GM12878 (cell line): ENCODE measurements around the gene CRB3. TPM values are rescaled to one million over a fixed set of nuclear protein-coding genes. Genes with fewer than 3 reads are reported as not detected.

ENCODE experiments used
- BCL11A ChIP-seq: IDR thresholded peaks from 2 replicates; pipeline ENCODE4 v1.6.1; 2011; ENCODE audit warnings: low read depth, low read length
- BRCA1 ChIP-seq: IDR thresholded peaks from 2 replicates; pipeline ENCODE4 v1.6.1; 2011; ENCODE audit warnings: low read depth, low read length, improper control_type of control experiment
- CBX5 ChIP-seq: sonication (generic); IDR thresholded peaks from 2 replicates; pipeline ENCODE4 v1.6.1; 2016; ENCODE audit warnings: low read depth, moderate library complexity, mild to moderate bottlenecking, inconsistent platforms
- CEBPB ChIP-seq, 2 experiments: fragments of 150-350 bp in 1 of 2; IDR thresholded peaks; 2 replicates each; pipeline ENCODE4 v1.6.1; 2012 to 2014; ENCODE audit warnings: low read depth in 2 of 2, low read length in 2 of 2, borderline replicate concordance in 1 of 2, inconsistent platforms in 1 of 2
- CHD1 ChIP-seq: IDR thresholded peaks from 2 replicates; pipeline ENCODE4 v1.6.1; 2012; ENCODE audit warnings: low read depth, low read length, improper control_type of control experiment
- HDGF ChIP-seq: fragments of 450-650 bp; IDR thresholded peaks from 2 replicates; pipeline ENCODE4 v1.6.1; 2016; ENCODE audit warnings: antibody characterized with exemption
- IKZF2 ChIP-seq, 2 experiments: fragments of 450-650 bp; IDR thresholded peaks; 2 replicates each; pipeline ENCODE4 v1.6.1; 2017; ENCODE audit warnings: mild to moderate bottlenecking in 2 of 2, moderate library complexity in 2 of 2
- MYC ChIP-seq: IDR thresholded peaks from 2 replicates; pipeline ENCODE4 v1.6.1; 2011; ENCODE audit warnings: mild to moderate bottlenecking, low read length, moderate library complexity, inconsistent platforms; ENCODE audit not compliant: insufficient read depth, insufficient replicate concordance, insufficient read length, severe bottlenecking
- NFXL1 ChIP-seq: fragments of 450-650 bp; IDR thresholded peaks from 2 replicates; pipeline ENCODE4 v1.6.1; 2017; ENCODE audit warnings: antibody characterized with exemption, mild to moderate bottlenecking, borderline replicate concordance
- NFYA ChIP-seq: IDR thresholded peaks from 2 replicates; pipeline ENCODE4 v1.6.1; 2011; ENCODE audit warnings: low read depth, mild to moderate bottlenecking, low read length, improper control_type of control experiment, borderline replicate concordance
- NR2C2 ChIP-seq: IDR thresholded peaks from 2 replicates; pipeline ENCODE4 v1.6.1; 2011; ENCODE audit warnings: borderline replicate concordance, low read depth; ENCODE audit not compliant: control insufficient read depth, insufficient read length
- PAX5 ChIP-seq: IDR thresholded peaks from 2 replicates; pipeline ENCODE4 v1.6.1; 2011; ENCODE audit warnings: low read depth, low read length, borderline replicate concordance
- PAX8 ChIP-seq: fragments of 450-650 bp; IDR thresholded peaks from 2 replicates; pipeline ENCODE4 v1.6.1; 2017; ENCODE audit warnings: mild to moderate bottlenecking, moderate library complexity
- POLR2A ChIP-seq: IDR thresholded peaks from 2 replicates; pipeline ENCODE4 v1.6.1; 2011; ENCODE audit warnings: low read depth, mild to moderate bottlenecking, low read length
- SMAD1 ChIP-seq: fragments of 450-650 bp; IDR thresholded peaks from 2 replicates; pipeline ENCODE4 v1.6.1; 2018; ENCODE audit warnings: mild to moderate bottlenecking, low read depth; ENCODE audit not compliant: partially characterized antibody
- TCF3 ChIP-seq: IDR thresholded peaks from 2 replicates; pipeline ENCODE4 v1.6.1; 2012; ENCODE audit warnings: low read depth, mild to moderate bottlenecking, low read length, borderline replicate concordance; ENCODE audit not compliant: insufficient read depth
- TCF7 ChIP-seq: IDR thresholded peaks from 2 replicates; pipeline ENCODE4 v1.6.1; 2014; ENCODE audit warnings: antibody characterized with exemption, borderline replicate concordance
- YBX1 ChIP-seq: fragments of 450-650 bp; IDR thresholded peaks from 2 replicates; pipeline ENCODE4 v1.6.1; 2016; ENCODE audit warnings: antibody characterized with exemption
- ZNF207 ChIP-seq: fragments of 450-650 bp; IDR thresholded peaks from 2 replicates; pipeline ENCODE4 v1.6.1; 2014; ENCODE audit warnings: antibody characterized with exemption, mild to moderate bottlenecking, borderline replicate concordance
- polyA plus RNA-seq, 11 experiments: library from polyadenylated mRNA; depleted of rRNA in 4 of 11; unstranded in 6 of 11; stranded (reverse) in 5 of 11; fragments of >200 nt; fragmentation: Nextera tagmentation in 4 of 11; fragmentation: Illumina TruSeq in 1 of 11; extraction: Ambion mirVana in 4 of 11; extraction: Trizol in 1 of 11; gene quantifications; 1 replicate in 1 of 11; 2 replicates in 10 of 11; pipeline versions ENCODE4 v1.2.1 to v1.2.3, GENCODE V29; 2011 to 2016; ENCODE audit warnings: inconsistent platforms in 2 of 11, missing spikeins in 2 of 11, low read depth in 1 of 11
- total RNA-seq, 4 experiments: library from RNA; depleted of rRNA in 3 of 4; stranded (reverse); fragments of >200 nt in 3 of 4; fragmentation: Illumina TruSeq in 1 of 4; extraction: Trizol in 1 of 4; gene quantifications; 2 replicates each; pipeline versions ENCODE4 v1.2.1 to v1.2.3, GENCODE V29; 2013 to 2021
- TF ChIP-seq, protein P1 (sequence below): fragments of 450-650 bp; conservative IDR thresholded peaks from 2 replicates; pipeline ENCODE4 v1.6.1; 2017; ENCODE audit warnings: mild to moderate bottlenecking, moderate library complexity
- TF ChIP-seq, protein P2 (sequence below): IDR thresholded peaks from 2 replicates; pipeline ENCODE4 v1.6.1; 2012; ENCODE audit warnings: low read length, inconsistent platforms
- TF ChIP-seq, protein P3 (sequence below): fragments of 450-650 bp; formaldehyde crosslinking; IDR thresholded peaks from 2 replicates; pipeline ENCODE4 v1.5.0; 2022; ENCODE audit warnings: mild to moderate bottlenecking, missing genetic modification characterization
- TF ChIP-seq, protein P4 (sequence below): fragments of 450-650 bp; IDR thresholded peaks from 2 replicates; pipeline ENCODE4 v1.6.1; 2017; ENCODE audit warnings: low read depth, mild to moderate bottlenecking, moderate library complexity

Gene CRB3
- total and polyA plus RNA-seq, 10 of the 15 experiments (the other 5 are each of a cell fraction or from before 2014, with no cell fraction given): 0.11 to 1.9 (median 0.98) TPM; not detected in 1

DNA sequence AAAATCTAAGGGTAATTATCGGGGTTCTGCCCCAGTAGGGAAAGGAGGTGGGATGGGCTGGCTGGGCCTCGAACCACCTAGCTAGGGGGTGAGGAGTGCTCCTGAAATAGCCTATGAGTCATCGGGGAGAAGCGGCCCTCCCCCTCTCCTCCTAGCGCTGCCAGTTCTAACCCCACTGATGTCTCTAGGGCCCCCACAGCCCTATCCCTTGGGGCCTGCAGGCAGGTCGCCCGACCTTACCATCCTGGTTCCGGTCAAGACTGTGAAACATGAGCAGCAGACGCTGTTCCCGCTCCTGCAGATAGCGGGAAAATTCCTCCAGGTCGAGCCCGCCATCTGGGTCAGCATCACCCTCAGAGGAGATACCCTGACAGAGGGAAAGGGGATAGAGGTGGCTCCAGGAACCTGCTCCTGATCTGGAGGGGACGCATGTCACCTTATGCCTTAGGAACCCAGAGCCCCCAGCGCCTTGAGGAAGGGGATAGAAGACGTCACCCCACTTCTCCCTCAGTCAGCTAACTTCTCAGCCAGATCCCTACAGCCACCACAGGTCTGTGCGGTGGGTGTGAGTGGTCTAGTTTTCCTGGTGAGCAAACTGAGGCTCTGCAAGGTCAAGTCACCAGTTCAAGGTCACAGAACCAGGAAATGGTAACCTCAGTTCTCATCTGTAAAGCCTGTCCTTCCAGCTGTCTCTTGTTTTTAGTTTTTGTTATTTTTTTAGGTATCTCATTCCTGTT, 5.9 kb upstream of the CRB3 start (continued):
- TF ChIP-seq PAX8 (no peak), IKZF2 (IDR thresholded peaks at IDR 0.05) (no peak), PAX5 (no peak), BRCA1 (no peak), CBX5 (no peak), ZNF207 (no peak), HDGF (no peak), NFYA (no peak), CEBPB (IDR thresholded peaks at IDR 0.05; ENCODE audit: borderline replicate concordance in 1 of 2, low read depth in 2 of 2, low read length in 2 of 2) (no peak), POLR2A (0 out of 2 replicates have a peak, but pooled peaks have one; percentile 21), MYC (no peak), BCL11A (no peak), NR2C2 (no peak), NFXL1 (no peak), TCF7 (no peak), SMAD1 (no peak), CHD1 (no peak), YBX1 (no peak), TCF3 (no peak)
- TF ChIP-seq, protein P1, sequence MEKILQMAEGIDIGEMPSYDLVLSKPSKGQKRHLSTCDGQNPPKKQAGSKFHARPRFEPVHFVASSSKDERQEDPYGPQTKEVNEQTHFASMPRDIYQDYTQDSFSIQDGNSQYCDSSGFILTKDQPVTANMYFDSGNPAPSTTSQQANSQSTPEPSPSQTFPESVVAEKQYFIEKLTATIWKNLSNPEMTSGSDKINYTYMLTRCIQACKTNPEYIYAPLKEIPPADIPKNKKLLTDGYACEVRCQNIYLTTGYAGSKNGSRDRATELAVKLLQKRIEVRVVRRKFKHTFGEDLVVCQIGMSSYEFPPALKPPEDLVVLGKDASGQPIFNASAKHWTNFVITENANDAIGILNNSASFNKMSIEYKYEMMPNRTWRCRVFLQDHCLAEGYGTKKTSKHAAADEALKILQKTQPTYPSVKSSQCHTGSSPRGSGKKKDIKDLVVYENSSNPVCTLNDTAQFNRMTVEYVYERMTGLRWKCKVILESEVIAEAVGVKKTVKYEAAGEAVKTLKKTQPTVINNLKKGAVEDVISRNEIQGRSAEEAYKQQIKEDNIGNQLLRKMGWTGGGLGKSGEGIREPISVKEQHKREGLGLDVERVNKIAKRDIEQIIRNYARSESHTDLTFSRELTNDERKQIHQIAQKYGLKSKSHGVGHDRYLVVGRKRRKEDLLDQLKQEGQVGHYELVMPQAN: no peak
- TF ChIP-seq, protein P2, sequence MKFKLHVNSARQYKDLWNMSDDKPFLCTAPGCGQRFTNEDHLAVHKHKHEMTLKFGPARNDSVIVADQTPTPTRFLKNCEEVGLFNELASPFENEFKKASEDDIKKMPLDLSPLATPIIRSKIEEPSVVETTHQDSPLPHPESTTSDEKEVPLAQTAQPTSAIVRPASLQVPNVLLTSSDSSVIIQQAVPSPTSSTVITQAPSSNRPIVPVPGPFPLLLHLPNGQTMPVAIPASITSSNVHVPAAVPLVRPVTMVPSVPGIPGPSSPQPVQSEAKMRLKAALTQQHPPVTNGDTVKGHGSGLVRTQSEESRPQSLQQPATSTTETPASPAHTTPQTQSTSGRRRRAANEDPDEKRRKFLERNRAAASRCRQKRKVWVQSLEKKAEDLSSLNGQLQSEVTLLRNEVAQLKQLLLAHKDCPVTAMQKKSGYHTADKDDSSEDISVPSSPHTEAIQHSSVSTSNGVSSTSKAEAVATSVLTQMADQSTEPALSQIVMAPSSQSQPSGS: no peak
- TF ChIP-seq, protein P3, sequence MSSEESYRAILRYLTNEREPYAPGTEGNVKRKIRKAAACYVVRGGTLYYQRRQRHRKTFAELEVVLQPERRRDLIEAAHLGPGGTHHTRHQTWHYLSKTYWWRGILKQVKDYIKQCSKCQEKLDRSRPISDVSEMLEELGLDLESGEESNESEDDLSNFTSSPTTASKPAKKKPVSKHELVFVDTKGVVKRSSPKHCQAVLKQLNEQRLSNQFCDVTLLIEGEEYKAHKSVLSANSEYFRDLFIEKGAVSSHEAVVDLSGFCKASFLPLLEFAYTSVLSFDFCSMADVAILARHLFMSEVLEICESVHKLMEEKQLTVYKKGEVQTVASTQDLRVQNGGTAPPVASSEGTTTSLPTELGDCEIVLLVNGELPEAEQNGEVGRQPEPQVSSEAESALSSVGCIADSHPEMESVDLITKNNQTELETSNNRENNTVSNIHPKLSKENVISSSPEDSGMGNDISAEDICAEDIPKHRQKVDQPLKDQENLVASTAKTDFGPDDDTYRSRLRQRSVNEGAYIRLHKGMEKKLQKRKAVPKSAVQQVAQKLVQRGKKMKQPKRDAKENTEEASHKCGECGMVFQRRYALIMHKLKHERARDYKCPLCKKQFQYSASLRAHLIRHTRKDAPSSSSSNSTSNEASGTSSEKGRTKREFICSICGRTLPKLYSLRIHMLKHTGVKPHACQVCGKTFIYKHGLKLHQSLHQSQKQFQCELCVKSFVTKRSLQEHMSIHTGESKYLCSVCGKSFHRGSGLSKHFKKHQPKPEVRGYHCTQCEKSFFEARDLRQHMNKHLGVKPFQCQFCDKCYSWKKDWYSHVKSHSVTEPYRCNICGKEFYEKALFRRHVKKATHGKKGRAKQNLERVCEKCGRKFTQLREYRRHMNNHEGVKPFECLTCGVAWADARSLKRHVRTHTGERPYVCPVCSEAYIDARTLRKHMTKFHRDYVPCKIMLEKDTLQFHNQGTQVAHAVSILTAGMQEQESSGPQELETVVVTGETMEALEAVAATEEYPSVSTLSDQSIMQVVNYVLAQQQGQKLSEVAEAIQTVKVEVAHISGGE: no peak
- TF ChIP-seq, protein P4, sequence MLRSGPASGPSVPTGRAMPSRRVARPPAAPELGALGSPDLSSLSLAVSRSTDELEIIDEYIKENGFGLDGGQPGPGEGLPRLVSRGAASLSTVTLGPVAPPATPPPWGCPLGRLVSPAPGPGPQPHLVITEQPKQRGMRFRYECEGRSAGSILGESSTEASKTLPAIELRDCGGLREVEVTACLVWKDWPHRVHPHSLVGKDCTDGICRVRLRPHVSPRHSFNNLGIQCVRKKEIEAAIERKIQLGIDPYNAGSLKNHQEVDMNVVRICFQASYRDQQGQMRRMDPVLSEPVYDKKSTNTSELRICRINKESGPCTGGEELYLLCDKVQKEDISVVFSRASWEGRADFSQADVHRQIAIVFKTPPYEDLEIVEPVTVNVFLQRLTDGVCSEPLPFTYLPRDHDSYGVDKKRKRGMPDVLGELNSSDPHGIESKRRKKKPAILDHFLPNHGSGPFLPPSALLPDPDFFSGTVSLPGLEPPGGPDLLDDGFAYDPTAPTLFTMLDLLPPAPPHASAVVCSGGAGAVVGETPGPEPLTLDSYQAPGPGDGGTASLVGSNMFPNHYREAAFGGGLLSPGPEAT: no peak; the same call in 1 of the 2 replicates
